IMR-90 (cell line): ENCODE measurements around the gene CASP7. TPM values are rescaled to one million over a fixed set of nuclear protein-coding genes. Genes with fewer than 3 reads are reported as not detected.

Experiments
- ATAC-seq: fragments of 200-7000 bp; cut with Tn5 transposase; 2 replicates; pipeline ENCODE4 v1.9.1; 2020; ENCODE audit warnings: low read depth, mild to moderate bottlenecking, moderate library complexity
- BruUV-seq: library from RNA; stranded (reverse); fragments of 400-500 nt; replicated peaks from 2 replicates; lab custom pipeline; 2021; lab: Mats Ljungman, UMichigan
- CTCF ChIA-PET: fragments of 300-600 bp; formaldehyde crosslinking; extraction: SDS; loops from one replicate; lab custom pipeline; 2021; ENCODE audit warnings: antibody characterized with exemption; lab: Yijun Ruan, JAX
- POLR2A ChIA-PET: fragments of 300-600 bp; sonication (Branson Sonifier 250); formaldehyde crosslinking; loops from one replicate; lab custom pipeline; 2022; ENCODE audit warnings: antibody characterized with exemption; ENCODE audit not compliant: unreplicated experiment; lab: Charles Lee
- DNase-seq: peaks from one replicate; pipeline ENCODE4 v3.0.0; 2013
- H2AFZ ChIP-seq: replicated peaks from 2 replicates; pipeline ENCODE3; 2013; ENCODE audit warnings: low read length, mild to moderate bottlenecking; ENCODE audit not compliant: poor library complexity
- H2AK5ac ChIP-seq: 2 replicates; pipeline ENCODE4 v1.6.1; 2013; ENCODE audit warnings: low read depth, low read length, inconsistent platforms
- H2AK9ac ChIP-seq: replicated peaks from 2 replicates; pipeline ENCODE3; 2013; ENCODE audit warnings: mild to moderate bottlenecking, low read depth, low read length, moderate library complexity; ENCODE audit not compliant: poor library complexity
- H2BK120ac ChIP-seq: 2 replicates; pipeline ENCODE4 v1.6.1; 2013; ENCODE audit warnings: low read depth, low read length, inconsistent platforms
- H2BK15ac ChIP-seq: 3 replicates; pipeline ENCODE4 v1.6.1; 2013; ENCODE audit warnings: low read depth, low read length, inconsistent platforms
- H2BK20ac ChIP-seq: 2 replicates; pipeline ENCODE4 v1.6.1; 2013; ENCODE audit warnings: low read depth, mild to moderate bottlenecking, inconsistent platforms, low read length, moderate library complexity
- H2BK5ac ChIP-seq: 2 replicates; pipeline ENCODE4 v1.6.1; 2013; ENCODE audit warnings: mild to moderate bottlenecking, low read depth, low read length, inconsistent platforms; ENCODE audit not compliant: poor library complexity, severe bottlenecking
- H3K14ac ChIP-seq: replicated peaks from 2 replicates; pipeline ENCODE4 v1.6.1; 2013; ENCODE audit warnings: low read depth, low read length, inconsistent platforms
- H3K18ac ChIP-seq: 2 replicates; pipeline ENCODE4 v1.6.1; 2013; ENCODE audit warnings: low read depth, low read length, control low read depth
- H3K23ac ChIP-seq: 2 replicates; pipeline ENCODE4 v1.6.1; 2013; ENCODE audit warnings: low read depth, low read length, inconsistent platforms
- H3K27ac ChIP-seq: 2 replicates; pipeline ENCODE4 v1.5.1; 2013; ENCODE audit warnings: mild to moderate bottlenecking, control low read depth, low read length; ENCODE audit not compliant: insufficient read depth
- H3K27me3 ChIP-seq: 2 replicates; pipeline ENCODE4 v1.6.1; 2013; ENCODE audit warnings: low read length; ENCODE audit not compliant: control insufficient read depth, insufficient read depth
- H3K36me3 ChIP-seq: 2 replicates; pipeline ENCODE4 v1.6.1; 2013; ENCODE audit warnings: low read length, mixed read lengths; ENCODE audit not compliant: control insufficient read depth, insufficient read depth
- H3K4ac ChIP-seq: 2 replicates; pipeline ENCODE4 v1.6.1; 2013; ENCODE audit warnings: low read depth, low read length, inconsistent platforms
- H3K4me1 ChIP-seq: 2 replicates; pipeline ENCODE4 v1.6.1; 2013; ENCODE audit warnings: low read length, mixed read lengths; ENCODE audit not compliant: control insufficient read depth, insufficient read depth
- H3K4me2 ChIP-seq: 2 replicates; pipeline ENCODE4 v1.6.1; 2013; ENCODE audit warnings: low read depth, mild to moderate bottlenecking, control low read depth, low read length, moderate library complexity
- H3K4me3 ChIP-seq: 2 replicates; pipeline ENCODE4 v1.5.1; 2013; ENCODE audit warnings: low read depth, mild to moderate bottlenecking, control low read depth, low read length, moderate library complexity; ENCODE audit not compliant: insufficient read depth
- H3K56ac ChIP-seq: 2 replicates; pipeline ENCODE4 v1.6.1; 2013; ENCODE audit warnings: low read length, inconsistent platforms; ENCODE audit not compliant: insufficient read depth; ENCODE audit errors: extremely low read depth
- H3K79me1 ChIP-seq, 2 experiments: 2 replicates each; pipeline ENCODE4 v1.6.1; 2013; ENCODE audit warnings: low read length in 2 of 2, inconsistent platforms in 1 of 2, low read depth in 1 of 2
- H3K9ac ChIP-seq: 2 replicates; pipeline ENCODE4 v1.6.1; 2013; ENCODE audit warnings: low read depth, low read length, control low read depth
- H3K9me1 ChIP-seq: 2 replicates; pipeline ENCODE4 v1.6.1; 2013; ENCODE audit warnings: low read length, inconsistent platforms; ENCODE audit not compliant: insufficient read depth
- H3K9me3 ChIP-seq: 2 replicates; pipeline ENCODE4 v1.6.1; 2013; ENCODE audit warnings: low read length; ENCODE audit not compliant: control insufficient read depth, insufficient read depth
- H4K20me1 ChIP-seq: 2 replicates; pipeline ENCODE4 v1.6.1; 2013; ENCODE audit warnings: low read length, inconsistent platforms; ENCODE audit not compliant: insufficient read depth
- H4K5ac ChIP-seq: 2 replicates; pipeline ENCODE4 v1.6.1; 2013; ENCODE audit warnings: mild to moderate bottlenecking, low read depth, low read length, control low read depth
- H4K8ac ChIP-seq, 2 experiments: 2 replicates each; pipeline ENCODE4 v1.6.1; 2013; ENCODE audit warnings: low read depth in 2 of 2, low read length in 2 of 2, control low read depth in 1 of 2, inconsistent platforms in 1 of 2
- H4K91ac ChIP-seq: 2 replicates; pipeline ENCODE4 v1.6.1; 2013; ENCODE audit warnings: low read depth, low read length, inconsistent platforms; ENCODE audit not compliant: insufficient read depth
- CHD1 ChIP-seq: IDR thresholded peaks from 2 replicates; pipeline ENCODE4 v1.6.1; 2012; ENCODE audit warnings: low read depth, low read length, improper control_type of control experiment
- FOS ChIP-seq: fragments of 150-350 bp; IDR thresholded peaks from 2 replicates; pipeline ENCODE4 v1.6.1; 2016; ENCODE audit warnings: low read depth, low read length
- MAZ ChIP-seq: IDR thresholded peaks from 2 replicates; pipeline ENCODE4 v1.6.1; 2012; ENCODE audit warnings: low read depth, mild to moderate bottlenecking, low read length, improper control_type of control experiment, moderate library complexity, borderline replicate concordance
- MXI1 ChIP-seq: IDR thresholded peaks from 2 replicates; pipeline ENCODE4 v1.6.1; 2012; ENCODE audit warnings: low read depth, mild to moderate bottlenecking, low read length, moderate library complexity, borderline replicate concordance
- POLR2A ChIP-seq: IDR thresholded peaks from 2 replicates; pipeline ENCODE4 v1.6.1; 2012; ENCODE audit warnings: mild to moderate bottlenecking, low read depth, low read length
- RFX5 ChIP-seq: IDR thresholded peaks from 2 replicates; pipeline ENCODE4 v1.8.0; 2012; ENCODE audit warnings: low read depth, mild to moderate bottlenecking, low read length, moderate library complexity
- SMC3 ChIP-seq: fragments of 150-350 bp; IDR thresholded peaks from 2 replicates; pipeline ENCODE4 v1.6.1; 2016; ENCODE audit warnings: low read depth, mild to moderate bottlenecking, antibody characterized with exemption, low read length, moderate library complexity
- WGBS, 2 experiments: methylation state at CpG; one replicate each; pipeline versions ENCODE4 v1.1.5 to v1.1.7; 2013; ENCODE audit warnings: missing lambda C conversion rate in 2 of 2; ENCODE audit not compliant: insufficient read length in 1 of 2; ENCODE audit errors: extremely low coverage in 2 of 2; 5-methylcytosine and 5-hydroxymethylcytosine counted together
- dilution Hi-C: fragments of 300-500 bp; cut with HindIII; formaldehyde crosslinking; loops from one replicate; pipeline ENCODE4 v1.14.3; 2018; ENCODE audit warnings: low sequenced_read_pairs; ENCODE audit not compliant: unreplicated experiment
- in situ Hi-C: fragments of 300-500 bp; cut with MboI; formaldehyde crosslinking; loops from 3 replicates; pipeline ENCODE4 v1.14.3; 2019; ENCODE audit warnings: low sequenced_read_pairs, inconsistent platforms, mixed read lengths
- intact Hi-C: fragments of 100-400 bp; cut with micrococcal nuclease; formaldehyde crosslinking; loops from 2 replicates; pipeline ENCODE4 v1.10.0; 2022
- polyA plus RNA-seq, 3 experiments: library from polyadenylated mRNA; depleted of rRNA; stranded (reverse); fragments of >200 nt; gene quantifications; 2 replicates each; pipeline ENCODE4 v1.2.3, GENCODE V29; 2012; ENCODE audit warnings: low replicate concordance in 1 of 3
- total RNA-seq: library from RNA; depleted of rRNA; stranded (reverse); fragments of >200 nt; gene quantifications from 2 replicates; pipeline ENCODE4 v1.2.3, GENCODE V29; 2012
- TF ChIP-seq, protein P1 (sequence below): fragments of 150-350 bp; IDR thresholded peaks from 2 replicates; pipeline ENCODE4 v1.6.1; 2016; ENCODE audit warnings: low read depth, mild to moderate bottlenecking, low read length, moderate library complexity, borderline replicate concordance
- TF ChIP-seq, protein P2 (sequence below): fragments of 150-350 bp; IDR thresholded peaks from 2 replicates; pipeline ENCODE4 v1.6.1; 2017; ENCODE audit warnings: mild to moderate bottlenecking, antibody characterized with exemption, low read length, low read depth
- TF ChIP-seq, protein P3 (sequence below): conservative IDR thresholded peaks from 2 replicates; pipeline ENCODE4 v1.5.1; 2012; ENCODE audit warnings: mild to moderate bottlenecking, low read depth, low read length, improper control_type of control experiment

The CASP7 gene
- total and polyA plus RNA-seq, 2 of the 4 experiments (the other 2 are of a cell fraction), result 15.1 to 16.7 TPM

DNA sequence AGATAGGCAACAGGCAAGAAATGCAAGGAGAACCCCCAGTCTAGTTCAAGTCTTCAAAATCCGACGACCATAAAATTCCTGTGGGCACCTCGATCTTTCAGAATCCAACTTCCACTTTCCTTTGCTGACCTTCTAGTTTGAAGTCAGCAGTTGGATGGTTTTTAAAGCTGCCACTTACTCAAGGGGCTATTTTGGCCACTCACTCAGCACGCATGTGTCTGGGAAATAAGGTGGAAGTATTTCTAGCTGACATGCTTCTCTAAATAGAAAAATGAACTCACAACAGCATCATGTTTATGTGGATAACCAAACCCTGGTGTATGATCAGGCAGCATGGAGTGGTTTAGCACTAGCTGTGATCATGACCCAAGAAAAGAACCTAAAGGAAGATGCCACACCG is 15.8 kb upstream of the CASP7 start, which contains the start of gene NRAP:
Gene NRAP, minus strand, starts transcription at position 134 of the 400 bp plus-strand sequence. CDS start 159 bp downstream, outside the sequence.
- Histone ChIP-seq H2AFZ (no peak within 1 kb of the TSS), H3K9me3 (no peaks in the 10 kb centered on the region), H4K5ac (no peak within 1 kb of the TSS), H3K27ac (no peak within 1 kb of the TSS), H3K4me2 (no peak within 1 kb of the TSS), H2BK5ac (no peak within 1 kb of the TSS), H3K27me3 (peaks cover 6% of the 10 kb centered on the region), H3K56ac (no peak within 1 kb of the TSS), H2BK120ac (no peak within 1 kb of the TSS), H4K91ac (no peak within 1 kb of the TSS), H2AK5ac (no peak within 1 kb of the TSS), H3K14ac (no peak within 1 kb of the TSS), H3K4me1 (peaks cover 10% of the 10 kb centered on the region), H3K36me3 (no peaks in the 10 kb centered on the region), H2BK15ac (no peak within 1 kb of the TSS), H3K18ac (no peak within 1 kb of the TSS), H2AK9ac (no peak within 1 kb of the TSS), H3K9me1 (no peaks in the 10 kb centered on the region), H4K20me1 (no peaks in the 10 kb centered on the region), H3K79me1 (no peaks in the 10 kb centered on the region), H3K4me3 (no peak within 1 kb of the TSS), H3K4ac (no peak within 1 kb of the TSS), H3K23ac (no peak within 1 kb of the TSS), H3K9ac (no peak within 1 kb of the TSS), H4K8ac (no peak within 1 kb of the TSS), H2BK20ac (no peak within 1 kb of the TSS)
- DNase-seq (no peak), ATAC-seq (no peak)
- WGBS, 2 experiments, result no CpG with 5 or more reads among the region's 5 CpGs
- dilution Hi-C loops, result no loop called here
- no TSS peak for BruUV-seq
- intact Hi-C loops, result no loop called here
- TF ChIP-seq, protein P1, sequence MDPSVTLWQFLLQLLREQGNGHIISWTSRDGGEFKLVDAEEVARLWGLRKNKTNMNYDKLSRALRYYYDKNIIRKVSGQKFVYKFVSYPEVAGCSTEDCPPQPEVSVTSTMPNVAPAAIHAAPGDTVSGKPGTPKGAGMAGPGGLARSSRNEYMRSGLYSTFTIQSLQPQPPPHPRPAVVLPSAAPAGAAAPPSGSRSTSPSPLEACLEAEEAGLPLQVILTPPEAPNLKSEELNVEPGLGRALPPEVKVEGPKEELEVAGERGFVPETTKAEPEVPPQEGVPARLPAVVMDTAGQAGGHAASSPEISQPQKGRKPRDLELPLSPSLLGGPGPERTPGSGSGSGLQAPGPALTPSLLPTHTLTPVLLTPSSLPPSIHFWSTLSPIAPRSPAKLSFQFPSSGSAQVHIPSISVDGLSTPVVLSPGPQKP, result no peak
- TF ChIP-seq SMC3, result no peak
- no peak for TF ChIP-seq POLR2A
- TF ChIP-seq MXI1, result no peak
- TF ChIP-seq FOS, result no peak
- TF ChIP-seq MAZ, result no peak
- no peak for TF ChIP-seq RFX5
- TF ChIP-seq, protein P2, sequence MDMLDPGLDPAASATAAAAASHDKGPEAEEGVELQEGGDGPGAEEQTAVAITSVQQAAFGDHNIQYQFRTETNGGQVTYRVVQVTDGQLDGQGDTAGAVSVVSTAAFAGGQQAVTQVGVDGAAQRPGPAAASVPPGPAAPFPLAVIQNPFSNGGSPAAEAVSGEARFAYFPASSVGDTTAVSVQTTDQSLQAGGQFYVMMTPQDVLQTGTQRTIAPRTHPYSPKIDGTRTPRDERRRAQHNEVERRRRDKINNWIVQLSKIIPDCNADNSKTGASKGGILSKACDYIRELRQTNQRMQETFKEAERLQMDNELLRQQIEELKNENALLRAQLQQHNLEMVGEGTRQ, result no peak
- no peak for TF ChIP-seq CHD1
- TF ChIP-seq, protein P3, sequence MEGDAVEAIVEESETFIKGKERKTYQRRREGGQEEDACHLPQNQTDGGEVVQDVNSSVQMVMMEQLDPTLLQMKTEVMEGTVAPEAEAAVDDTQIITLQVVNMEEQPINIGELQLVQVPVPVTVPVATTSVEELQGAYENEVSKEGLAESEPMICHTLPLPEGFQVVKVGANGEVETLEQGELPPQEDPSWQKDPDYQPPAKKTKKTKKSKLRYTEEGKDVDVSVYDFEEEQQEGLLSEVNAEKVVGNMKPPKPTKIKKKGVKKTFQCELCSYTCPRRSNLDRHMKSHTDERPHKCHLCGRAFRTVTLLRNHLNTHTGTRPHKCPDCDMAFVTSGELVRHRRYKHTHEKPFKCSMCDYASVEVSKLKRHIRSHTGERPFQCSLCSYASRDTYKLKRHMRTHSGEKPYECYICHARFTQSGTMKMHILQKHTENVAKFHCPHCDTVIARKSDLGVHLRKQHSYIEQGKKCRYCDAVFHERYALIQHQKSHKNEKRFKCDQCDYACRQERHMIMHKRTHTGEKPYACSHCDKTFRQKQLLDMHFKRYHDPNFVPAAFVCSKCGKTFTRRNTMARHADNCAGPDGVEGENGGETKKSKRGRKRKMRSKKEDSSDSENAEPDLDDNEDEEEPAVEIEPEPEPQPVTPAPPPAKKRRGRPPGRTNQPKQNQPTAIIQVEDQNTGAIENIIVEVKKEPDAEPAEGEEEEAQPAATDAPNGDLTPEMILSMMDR, result no peak
- POLR2A ChIA-PET, result no interaction called here
- CTCF ChIA-PET, result no interaction called here
- in situ Hi-C loops, result no loop called here
